H9 (cell line): Measurements from ENCODE around the gene SLC12A8. TPM values are rescaled to one million over a fixed set of nuclear protein-coding genes. Genes with fewer than 3 reads are reported as not detected.

Experiments
- DNase-seq: peaks from one replicate; pipeline ENCODE4 v3.0.0-alpha.2; 2017
- H2AFZ ChIP-seq: one replicate; pipeline ENCODE4 v1.6.1; 2013; ENCODE audit warnings: mild to moderate bottlenecking, low read length, control low read depth, moderate library complexity
- H2AK5ac ChIP-seq: 2 replicates; pipeline ENCODE4 v1.6.1; 2013; ENCODE audit warnings: low read length, control low read depth, mixed read lengths; ENCODE audit not compliant: insufficient read length
- H2BK120ac ChIP-seq: one replicate; pipeline ENCODE4 v1.6.1; 2013; ENCODE audit warnings: low read depth, mild to moderate bottlenecking, low read length, control low read depth, inconsistent platforms; ENCODE audit not compliant: poor library complexity, severe bottlenecking
- H2BK12ac ChIP-seq: 2 replicates; pipeline ENCODE4 v1.6.1; 2013; ENCODE audit warnings: low read length, control low read depth, mixed read lengths, low read depth; ENCODE audit not compliant: insufficient read length
- H2BK15ac ChIP-seq: 2 replicates; pipeline ENCODE4 v1.6.1; 2013; ENCODE audit warnings: low read depth, low read length, control low read depth
- H2BK20ac ChIP-seq: one replicate; pipeline ENCODE4 v1.6.1; 2013; ENCODE audit warnings: low read depth, mild to moderate bottlenecking, low read length, control low read depth, inconsistent platforms; ENCODE audit not compliant: poor library complexity, severe bottlenecking
- H2BK5ac ChIP-seq: 2 replicates; pipeline ENCODE4 v1.6.1; 2013; ENCODE audit warnings: low read length, control low read depth, mixed read lengths; ENCODE audit not compliant: insufficient read length
- H3K14ac ChIP-seq: 2 replicates; pipeline ENCODE4 v1.6.1; 2013; ENCODE audit warnings: low read length, control low read depth; ENCODE audit not compliant: insufficient read depth
- H3K18ac ChIP-seq: 2 replicates; pipeline ENCODE4 v1.6.1; 2013; ENCODE audit warnings: low read depth, mild to moderate bottlenecking, mixed read lengths, low read length, control low read depth; ENCODE audit not compliant: insufficient read length
- H3K23ac ChIP-seq: 2 replicates; pipeline ENCODE4 v1.6.1; 2013; ENCODE audit warnings: low read length, control low read depth, mixed read lengths, low read depth; ENCODE audit not compliant: insufficient read length
- H3K23me2 ChIP-seq: 2 replicates; pipeline ENCODE4 v1.6.1; 2013; ENCODE audit warnings: low read depth, mild to moderate bottlenecking, mixed read lengths, low read length, control low read depth; ENCODE audit not compliant: insufficient read length, poor library complexity, severe bottlenecking
- H3K27ac ChIP-seq: 2 replicates; pipeline ENCODE4 v1.5.1; 2013; ENCODE audit warnings: low read length, control low read depth, mixed read lengths, low read depth; ENCODE audit not compliant: insufficient read length
- H3K27me3 ChIP-seq: 2 replicates; pipeline ENCODE4 v1.6.1; 2013; ENCODE audit warnings: low read length, control low read depth, inconsistent platforms; ENCODE audit not compliant: insufficient read depth
- H3K4ac ChIP-seq: 2 replicates; pipeline ENCODE4 v1.6.1; 2013; ENCODE audit warnings: low read depth, mild to moderate bottlenecking, control low read depth, inconsistent platforms, low read length, moderate library complexity
- H3K4me1 ChIP-seq: 2 replicates; pipeline ENCODE4 v1.6.1; 2013; ENCODE audit warnings: low read length, control low read depth, inconsistent platforms; ENCODE audit not compliant: insufficient read depth
- H3K4me2 ChIP-seq: 2 replicates; pipeline ENCODE4 v1.6.1; 2013; ENCODE audit warnings: low read length, control low read depth, mixed read lengths; ENCODE audit not compliant: insufficient read length, insufficient read depth
- H3K56ac ChIP-seq: 2 replicates; pipeline ENCODE4 v1.6.1; 2013; ENCODE audit warnings: low read depth, mild to moderate bottlenecking, mixed read lengths, low read length, control low read depth; ENCODE audit not compliant: insufficient read length
- H3K79me1 ChIP-seq: 2 replicates; pipeline ENCODE4 v1.6.1; 2013; ENCODE audit warnings: low read depth, mild to moderate bottlenecking, moderate library complexity, low read length, control low read depth, inconsistent platforms; ENCODE audit not compliant: insufficient read depth, poor library complexity, severe bottlenecking
- H3K79me2 ChIP-seq: 2 replicates; pipeline ENCODE4 v1.6.1; 2013; ENCODE audit warnings: low read length, control low read depth, inconsistent platforms; ENCODE audit not compliant: insufficient read depth
- H3K9ac ChIP-seq: 2 replicates; pipeline ENCODE4 v1.6.1; 2013; ENCODE audit warnings: low read length, control low read depth, mixed read lengths; ENCODE audit not compliant: insufficient read length; ENCODE audit errors: extremely low read depth
- H3K9me3 ChIP-seq: one replicate; pipeline ENCODE4 v1.6.1; 2013; ENCODE audit warnings: low read depth, low read length, inconsistent platforms; ENCODE audit not compliant: control insufficient read depth
- H3T11ph ChIP-seq: one replicate; pipeline ENCODE4 v1.6.1; 2013; ENCODE audit warnings: mild to moderate bottlenecking, low read length, control low read depth, inconsistent platforms
- H4K20me1 ChIP-seq: one replicate; pipeline ENCODE4 v1.6.1; 2013; ENCODE audit not compliant: control insufficient read depth, insufficient read length, insufficient read depth
- H4K5ac ChIP-seq: 2 replicates; pipeline ENCODE4 v1.6.1; 2013; ENCODE audit warnings: low read depth, mild to moderate bottlenecking, mixed read lengths, low read length, control low read depth; ENCODE audit not compliant: insufficient read length
- H4K8ac ChIP-seq: replicated peaks from 2 replicates; pipeline ENCODE4 v1.6.1; 2013; ENCODE audit warnings: low read length, control low read depth, mixed read lengths, low read depth; ENCODE audit not compliant: insufficient read length
- H4K91ac ChIP-seq: 2 replicates; pipeline ENCODE4 v1.6.1; 2013; ENCODE audit warnings: low read depth, mild to moderate bottlenecking, moderate library complexity, mixed read lengths, low read length, control low read depth; ENCODE audit not compliant: insufficient read length
- H3K27ac Mint-ChIP-seq, 3 experiments: 2 replicates in 2 of 3; 3 replicates in 1 of 3; pipeline ENCODE4 v1.8.0; 2020 to 2021; ENCODE audit warnings: mixed read lengths in 3 of 3, mild to moderate bottlenecking in 1 of 3, moderate library complexity in 1 of 3
- H3K27me3 Mint-ChIP-seq: 2 replicates; pipeline ENCODE4 v1.8.0; 2021; ENCODE audit warnings: low read depth, mild to moderate bottlenecking, moderate library complexity, mixed read lengths
- H3K36me3 Mint-ChIP-seq, 3 experiments: 2 replicates in 2 of 3; 3 replicates in 1 of 3; pipeline ENCODE4 v1.8.0; 2020 to 2021; ENCODE audit warnings: low read depth in 3 of 3, mixed read lengths in 3 of 3; ENCODE audit not compliant: insufficient read depth in 1 of 3
- H3K4me1 Mint-ChIP-seq, 2 experiments: 2 replicates each; pipeline ENCODE4 v1.8.0; 2020; ENCODE audit warnings: mixed read lengths in 2 of 2
- H3K4me3 Mint-ChIP-seq, 2 experiments: 2 replicates in 1 of 2; 3 replicates in 1 of 2; pipeline ENCODE4 v1.8.0; 2020 to 2021; ENCODE audit warnings: mild to moderate bottlenecking in 2 of 2, mixed read lengths in 2 of 2, moderate library complexity in 1 of 2
- H3K9me3 Mint-ChIP-seq, 2 experiments: 2 replicates in 1 of 2; 3 replicates in 1 of 2; pipeline ENCODE4 v1.8.0; 2020; ENCODE audit warnings: mild to moderate bottlenecking in 2 of 2, mixed read lengths in 2 of 2, moderate library complexity in 1 of 2
- WGBS: extraction: QIAGEN DNeasy Blood & Tissue Kit; methylation state at CpG from one replicate; pipeline ENCODE4 v1.1.7; 2013; ENCODE audit warnings: missing lambda C conversion rate, low lambda C conversion rate, mixed read lengths; ENCODE audit not compliant: insufficient read length; ENCODE audit errors: extremely low coverage; 5-methylcytosine and 5-hydroxymethylcytosine counted together
- total RNA-seq: library from RNA; stranded (reverse); gene quantifications from 2 replicates; pipeline ENCODE4 v1.2.1, GENCODE V29; 2021
- TF ChIP-seq, protein P1 (sequence below): fragments of 200-600 bp; sonication (generic); conservative IDR thresholded peaks from 3 replicates; pipeline ENCODE4 v1.8.0; 2021; ENCODE audit warnings: antibody characterized with exemption, mild to moderate bottlenecking

SLC12A8 gene
- total RNA-seq, 1 experiment from 2014 or later: 8.2 TPM

DNA sequence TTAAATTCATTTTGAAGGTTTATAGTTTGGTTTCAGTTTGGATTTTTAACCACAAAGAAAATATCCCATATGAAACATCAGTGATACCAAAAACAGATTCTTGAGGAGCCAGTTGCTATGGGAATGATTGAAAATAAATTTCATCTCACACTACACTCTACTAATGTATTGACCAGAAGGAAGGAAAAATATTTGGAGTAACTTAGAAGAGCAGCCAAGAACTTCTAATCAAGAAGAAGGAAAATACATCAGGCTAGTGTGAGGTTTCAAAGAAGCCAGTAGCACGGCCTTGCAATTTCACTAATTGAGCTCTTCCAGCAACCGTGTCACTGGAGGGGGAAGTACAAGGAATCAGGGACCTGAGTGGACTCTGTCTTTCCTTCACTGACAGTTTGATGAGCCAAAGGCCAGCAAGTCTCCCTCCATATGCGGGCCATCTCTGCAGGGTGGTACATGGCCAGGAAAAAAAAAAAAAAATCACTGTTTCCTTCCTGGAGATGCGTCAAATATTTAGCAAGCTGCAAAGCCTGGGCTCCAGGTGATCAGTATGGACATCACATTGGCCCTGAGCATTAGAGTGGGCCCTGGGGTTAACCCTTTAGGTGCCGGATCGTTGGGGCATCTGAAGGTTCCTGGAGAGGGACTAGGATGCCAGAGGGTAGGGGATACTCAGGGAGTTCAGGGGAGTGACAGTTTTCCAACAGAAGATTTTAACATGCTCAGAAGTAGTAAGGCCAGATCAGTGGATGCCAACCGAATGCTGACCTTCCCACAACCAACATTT is 37.1 kb downstream of the SLC12A8 start:
- H3K79me1 ChIP-seq: no peaks in the 10 kb centered on the region
- no peaks in the 10 kb centered on the region for H3K79me2 ChIP-seq
- Mint-ChIP-seq H3K4me1 (peaks cover 5 to 6% of the 10 kb centered on the region in 2 experiments; a peak in 2 of 4 replicates), H3K36me3 (peaks cover 10 to 19% (median 17%) of the 10 kb centered on the region in 3 experiments), H3K27me3 (no peaks in the 10 kb centered on the region), H3K4me3 (no peak overlapping the region), H3K27ac (0 out of 7 replicates have a peak overlapping the region, but pooled peaks of 1 of the 3 experiments have one; percentile 23), H3K9me3 (peaks cover 4 to 6% of the 10 kb centered on the region in 2 experiments; a peak in 4 of 5 replicates)
- H3K4me2 ChIP-seq: no peak overlapping the region
- no peaks in the 10 kb centered on the region for H3K9me3 ChIP-seq
- no peak overlapping the region for H3K14ac ChIP-seq
- no peak overlapping the region for H3T11ph ChIP-seq
- no peaks in the 10 kb centered on the region for H3K23me2 ChIP-seq
- no peaks in the 10 kb centered on the region for H4K20me1 ChIP-seq
- H2BK20ac ChIP-seq: no peak overlapping the region
- no peak overlapping the region for H4K8ac ChIP-seq
- H2AFZ ChIP-seq: no peak overlapping the region
- no peak overlapping the region for H2BK120ac ChIP-seq
- no peak for DNase-seq
- no peak overlapping the region for H2AK5ac ChIP-seq
- H3K27me3 ChIP-seq: no peaks in the 10 kb centered on the region
- no peak overlapping the region for H2BK15ac ChIP-seq
- no peak overlapping the region for H4K5ac ChIP-seq
- H3K27ac ChIP-seq: no peak overlapping the region
- H3K23ac ChIP-seq: no peak overlapping the region
- H3K4me1 ChIP-seq: no peaks in the 10 kb centered on the region
- TF ChIP-seq, protein P1, sequence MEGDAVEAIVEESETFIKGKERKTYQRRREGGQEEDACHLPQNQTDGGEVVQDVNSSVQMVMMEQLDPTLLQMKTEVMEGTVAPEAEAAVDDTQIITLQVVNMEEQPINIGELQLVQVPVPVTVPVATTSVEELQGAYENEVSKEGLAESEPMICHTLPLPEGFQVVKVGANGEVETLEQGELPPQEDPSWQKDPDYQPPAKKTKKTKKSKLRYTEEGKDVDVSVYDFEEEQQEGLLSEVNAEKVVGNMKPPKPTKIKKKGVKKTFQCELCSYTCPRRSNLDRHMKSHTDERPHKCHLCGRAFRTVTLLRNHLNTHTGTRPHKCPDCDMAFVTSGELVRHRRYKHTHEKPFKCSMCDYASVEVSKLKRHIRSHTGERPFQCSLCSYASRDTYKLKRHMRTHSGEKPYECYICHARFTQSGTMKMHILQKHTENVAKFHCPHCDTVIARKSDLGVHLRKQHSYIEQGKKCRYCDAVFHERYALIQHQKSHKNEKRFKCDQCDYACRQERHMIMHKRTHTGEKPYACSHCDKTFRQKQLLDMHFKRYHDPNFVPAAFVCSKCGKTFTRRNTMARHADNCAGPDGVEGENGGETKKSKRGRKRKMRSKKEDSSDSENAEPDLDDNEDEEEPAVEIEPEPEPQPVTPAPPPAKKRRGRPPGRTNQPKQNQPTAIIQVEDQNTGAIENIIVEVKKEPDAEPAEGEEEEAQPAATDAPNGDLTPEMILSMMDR: no peak
- H2BK12ac ChIP-seq: no peak overlapping the region
- H3K4ac ChIP-seq: no peak overlapping the region
- no peak overlapping the region for H2BK5ac ChIP-seq
- H3K9ac ChIP-seq: no peak overlapping the region
- no peak overlapping the region for H3K18ac ChIP-seq
- H3K56ac ChIP-seq: no peak overlapping the region
- H4K91ac ChIP-seq: no peak overlapping the region
- WGBS: no CpG with 5 or more reads among the region's 7 CpGs
